ENCODE results near the gene ADAT3.

ADAT3 gene

GRCh38 chr19:1917146-1917545 is 11.9 kb downstream of the ADAT3 start:
- DNase-seq, result no peak

- no peak for DNase-seq
Observed at GRCh38 chr19:1917926-1918325, 12.7 kb downstream of the ADAT3 start.

GRCh38 chr19:1918975-1919374 is 13.8 kb downstream of the ADAT3 start:
- DNase-seq, result no peak

- no peak for DNase-seq
Observed at GRCh38 chr19:1920644-1921043, 15.4 kb downstream of the ADAT3 start.

GRCh38 chr19:1921326-1921725 is 16.1 kb downstream of the ADAT3 start:
- DNase-seq, result no peak

GRCh38 chr19:1921825-1922224 is 16.6 kb downstream of the ADAT3 start:
- no peak for DNase-seq

GRCh38 chr19:1922803-1923202 is 17.6 kb downstream of the ADAT3 start:
- DNase-seq, result no peak

- peak; percentile 42 to 55 for DNase-seq
Observed at GRCh38 chr19:1923319-1923718, 18.1 kb downstream of the ADAT3 start.

- no peak for DNase-seq
Observed at GRCh38 chr19:1924320-1924961, 19.2 kb downstream of the ADAT3 start.

- no peak for DNase-seq
Observed at GRCh38 chr19:1925544-1925943, 20.3 kb downstream of the ADAT3 start.

- peak; percentile 86 to 89 for DNase-seq
Observed at GRCh38 chr19:1929021-1929742, 24.0 kb downstream of the ADAT3 start.

GRCh38 chr19:1931445-1931844 is 26.2 kb downstream of the ADAT3 start:
- DNase-seq, result no peak

GRCh38 chr19:1932395-1932794 is 27.2 kb downstream of the ADAT3 start:
- no peak for DNase-seq

- DNase-seq, result no peak
Observed at GRCh38 chr19:1933244-1933643, 28.0 kb downstream of the ADAT3 start.

GRCh38 chr19:1933942-1934341 is 28.7 kb downstream of the ADAT3 start:
- DNase-seq, result no peak

GRCh38 chr19:1935484-1936208 is 30.4 kb downstream of the ADAT3 start:
- DNase-seq, result no peak

- DNase-seq, result no peak
Observed at GRCh38 chr19:1936430-1936829, 31.2 kb downstream of the ADAT3 start.

GRCh38 chr19:1936916-1937610 is 31.9 kb downstream of the ADAT3 start:
- no peak for DNase-seq

GRCh38 chr19:1938071-1938470 is 32.9 kb downstream of the ADAT3 start:
- no peak for DNase-seq

GRCh38 chr19:1941146-1942077 is 36.2 kb downstream of the ADAT3 start, which contains the start of gene CSNK1G2:
Gene CSNK1G2, plus strand, starts transcription at chr19:1941172. Its CDS starts 28,601 bp downstream, at chr19:1969773.
- no peak for DNase-seq

- peak; percentile 72 to 77 for DNase-seq
Observed at GRCh38 chr19:1942078-1942933, 37.1 kb downstream of the ADAT3 start.

All from stimulated activated CD4-positive, alpha-beta T cell treated with anti-CD3 and anti-CD28 coated beads, Interleukin-2, amount 100 ng/mL, for 24 hours (primary cell).